GM12891 (cell line): ENCODE measurements around the gene CRISPLD2.

Experiments used
- PAX5 ChIP-seq: IDR thresholded peaks from 2 replicates; pipeline ENCODE4 v1.6.1; 2011; ENCODE audit warnings: low read length, moderate library complexity, mild to moderate bottlenecking; ENCODE audit not compliant: insufficient read depth, severe bottlenecking
- POLR2A ChIP-seq: IDR thresholded peaks from 2 replicates; pipeline ENCODE4 v1.6.1; 2011; ENCODE audit warnings: low read depth, low read length, control low read depth
- POLR2AphosphoS5 ChIP-seq: IDR thresholded peaks from 2 replicates; pipeline ENCODE4 v1.6.1; 2011; ENCODE audit warnings: low read depth, low read length, control low read depth
- SPI1 ChIP-seq: IDR thresholded peaks from 2 replicates; pipeline ENCODE4 v1.6.1; 2011; ENCODE audit warnings: low read depth, low read length, control low read depth
- TAF1 ChIP-seq: IDR thresholded peaks from 2 replicates; pipeline ENCODE4 v1.6.1; 2011; ENCODE audit warnings: low read depth, low read length, control low read depth

DNA sequence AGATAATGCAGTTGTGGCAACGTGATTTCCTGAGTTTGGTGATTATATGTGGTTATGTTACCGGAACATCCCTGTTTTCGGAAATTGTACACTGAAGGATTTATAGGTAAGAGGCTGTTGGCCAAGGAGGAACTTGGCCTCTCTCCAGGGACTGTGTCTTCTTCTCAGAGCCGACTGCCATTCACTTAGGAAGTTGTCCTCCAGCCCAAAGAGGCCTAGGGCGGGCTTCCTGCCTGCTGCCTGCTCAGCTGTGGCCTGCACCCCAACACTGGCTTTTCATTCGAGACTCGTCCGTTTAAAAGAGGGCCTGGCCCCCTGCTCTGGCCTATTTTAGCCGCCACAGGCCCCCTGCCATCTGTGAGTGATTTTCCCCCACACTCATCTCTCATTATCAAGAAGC lies 127.2 kb downstream of the CRISPLD2 start:
- TF ChIP-seq POLR2A = no peak
- TF ChIP-seq POLR2AphosphoS5 = no peak
- TF ChIP-seq TAF1 = no peak
- TF ChIP-seq SPI1 = no peak
- TF ChIP-seq PAX5 = no peak
